ENCODE data around the gene OR5H15. TPM values are rescaled to one million over a fixed set of nuclear protein-coding genes. Genes with fewer than 3 reads are reported as not detected.
"Not testable (repeated sequence)": the region's sequence is repeated elsewhere in the genome, so short reads cannot be mapped to it uniquely, and the experiment has no call there.

The OR5H15 gene
- not detected for total RNA-seq

DNA sequence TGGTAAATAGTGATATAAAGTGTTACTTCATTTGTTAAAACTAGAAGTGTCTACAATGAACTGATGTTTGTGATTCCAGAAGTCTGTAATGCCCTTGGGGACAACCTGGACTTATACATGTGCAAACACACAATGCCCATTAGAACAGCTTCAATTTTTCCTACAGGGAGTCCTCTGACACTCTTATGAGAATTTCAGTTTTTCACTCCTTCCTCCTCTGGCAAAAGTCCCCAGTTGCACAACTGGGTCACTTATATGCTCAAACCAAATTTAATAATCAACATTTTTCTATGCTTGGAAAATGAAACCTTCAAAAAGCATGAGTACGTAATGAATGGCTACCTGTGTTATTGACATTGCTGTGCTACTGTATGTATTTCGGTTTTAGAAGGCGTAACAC, at the start of gene OR5H15:
Gene OR5H15, plus strand, starts transcription at position 301 of the 400 bp plus-strand sequence. CDS start 2,004 bp downstream, outside the sequence.
- in situ Hi-C loops (cut with MboI; ENCODE audit: low pct_ligation_motif_present in 1 of 4, low pct_unique_long_range_greater_than_20kb in 1 of 4, low sequenced_read_pairs in 3 of 4): no loop called here
- intact Hi-C loops (cut with DNase I; ENCODE audit: low total_unique reads): no loop called here
- no peaks in the 10 kb centered on the region for H3K27me3 ChIP-seq
- H3K4me1 ChIP-seq: no peaks in the 10 kb centered on the region
- no peak for DNase-seq
- H3K27ac ChIP-seq: no peak within 1 kb of the TSS
- H3K9me3 ChIP-seq: no peaks in the 10 kb centered on the region
- 91 to 95% methylated on average over 3 of the region's 3 CpGs for WGBS, 2 donors (ENCODE audit: low coverage in 1 of 2)
- no peaks in the 10 kb centered on the region for H3K36me3 ChIP-seq
- no peak within 1 kb of the TSS for H3K4me3 ChIP-seq
- TF ChIP-seq POLR2AphosphoS5 (IDR thresholded peaks at IDR 0.05) (no peak), EP300 (IDR thresholded peaks at IDR 0.05; ENCODE audit: low read depth) (no peak), POLR2A (IDR thresholded peaks at IDR 0.05) (no peak)
- TF ChIP-seq, protein P1, sequence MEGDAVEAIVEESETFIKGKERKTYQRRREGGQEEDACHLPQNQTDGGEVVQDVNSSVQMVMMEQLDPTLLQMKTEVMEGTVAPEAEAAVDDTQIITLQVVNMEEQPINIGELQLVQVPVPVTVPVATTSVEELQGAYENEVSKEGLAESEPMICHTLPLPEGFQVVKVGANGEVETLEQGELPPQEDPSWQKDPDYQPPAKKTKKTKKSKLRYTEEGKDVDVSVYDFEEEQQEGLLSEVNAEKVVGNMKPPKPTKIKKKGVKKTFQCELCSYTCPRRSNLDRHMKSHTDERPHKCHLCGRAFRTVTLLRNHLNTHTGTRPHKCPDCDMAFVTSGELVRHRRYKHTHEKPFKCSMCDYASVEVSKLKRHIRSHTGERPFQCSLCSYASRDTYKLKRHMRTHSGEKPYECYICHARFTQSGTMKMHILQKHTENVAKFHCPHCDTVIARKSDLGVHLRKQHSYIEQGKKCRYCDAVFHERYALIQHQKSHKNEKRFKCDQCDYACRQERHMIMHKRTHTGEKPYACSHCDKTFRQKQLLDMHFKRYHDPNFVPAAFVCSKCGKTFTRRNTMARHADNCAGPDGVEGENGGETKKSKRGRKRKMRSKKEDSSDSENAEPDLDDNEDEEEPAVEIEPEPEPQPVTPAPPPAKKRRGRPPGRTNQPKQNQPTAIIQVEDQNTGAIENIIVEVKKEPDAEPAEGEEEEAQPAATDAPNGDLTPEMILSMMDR (IDR thresholded peaks at IDR 0.05): no peak

DNA sequence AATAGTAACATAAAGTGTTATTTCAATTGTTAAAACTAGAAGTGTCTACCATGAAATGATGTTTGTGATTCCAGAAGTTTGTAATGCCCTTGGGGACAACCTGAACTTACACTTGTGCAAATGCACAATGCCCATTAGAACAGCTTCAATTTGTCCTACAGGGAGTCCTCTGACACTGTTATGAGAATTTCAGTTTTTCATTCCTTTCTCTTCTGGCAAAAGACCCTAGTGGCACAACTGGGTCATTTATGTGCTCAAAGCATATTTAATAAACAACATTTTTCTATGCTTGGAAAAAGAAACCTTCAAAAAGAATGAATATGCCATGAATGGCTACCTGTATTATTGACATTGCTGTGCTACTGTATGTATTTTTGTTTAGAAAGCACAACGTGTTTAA, 36.1 kb upstream of the OR5H15 start, which contains the start of gene OR5H1:
Gene OR5H1, plus strand, starts transcription at position 301 of the 400 bp plus-strand sequence. CDS start 1,977 bp downstream, outside the sequence.
- intact Hi-C loops (cut with DNase I; ENCODE audit: low total_unique reads): no loop called here
- in situ Hi-C loops (cut with MboI; ENCODE audit: low pct_ligation_motif_present in 1 of 4, low pct_unique_long_range_greater_than_20kb in 1 of 4, low sequenced_read_pairs in 3 of 4): no loop called here
- WGBS, 2 donors (ENCODE audit: low coverage in 1 of 2): 69 to 76% methylated on average over 1 of the region's 1 CpG

DNA sequence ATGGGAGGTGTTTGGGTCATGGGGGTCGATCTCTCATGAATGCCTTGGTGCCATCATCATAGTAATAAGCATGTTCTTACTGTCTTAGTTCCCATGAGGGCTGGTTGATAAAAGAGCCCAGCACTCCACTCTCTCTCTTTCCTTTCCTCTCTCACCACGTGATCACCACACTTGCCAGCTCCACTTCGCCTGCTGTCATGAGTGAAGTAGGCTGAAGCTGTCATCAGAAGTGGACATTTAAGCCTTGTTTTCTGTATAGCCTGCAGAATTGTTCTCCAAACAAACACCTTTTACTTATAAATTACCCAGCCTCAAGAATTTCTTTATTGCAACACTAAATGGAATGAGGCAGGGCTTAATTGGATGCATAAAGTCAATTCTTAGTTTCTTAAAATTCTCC, 29.9 kb upstream of the OR5H15 start:
- in situ Hi-C loops (cut with MboI; ENCODE audit: low pct_ligation_motif_present in 1 of 4, low pct_unique_long_range_greater_than_20kb in 1 of 4, low sequenced_read_pairs in 3 of 4) (no loop called here), intact Hi-C loops (cut with DNase I; ENCODE audit: low total_unique reads) (no loop called here)
- no peak overlapping the region for H3K27ac ChIP-seq
- TF ChIP-seq, protein P1 (IDR thresholded peaks at IDR 0.05): no peak
- no peak for TF ChIP-seq POLR2AphosphoS5 (IDR thresholded peaks at IDR 0.05)
- no peak for TF ChIP-seq POLR2A (IDR thresholded peaks at IDR 0.05)
- no peak for TF ChIP-seq EP300 (IDR thresholded peaks at IDR 0.05; ENCODE audit: low read depth)
- no peaks in the 10 kb centered on the region for H3K36me3 ChIP-seq
- no peaks in the 10 kb centered on the region for H3K9me3 ChIP-seq
- no peaks in the 10 kb centered on the region for H3K4me1 ChIP-seq
- DNase-seq: no peak
- no peak overlapping the region for H3K4me3 ChIP-seq
- H3K27me3 ChIP-seq: no peaks in the 10 kb centered on the region
- WGBS, 2 donors (ENCODE audit: low coverage in 1 of 2): 51 to 61% methylated on average over 2 to 3 of the region's 3 CpGs

More for the DNA sequence above, 36.1 kb upstream of the OR5H15 start, which contains the start of gene OR5H1:
- DNase-seq: no peak
- Histone ChIP-seq H3K9me3 (no peaks in the 10 kb centered on the region), H3K4me1 (no peaks in the 10 kb centered on the region), H3K27me3 (no peaks in the 10 kb centered on the region), H3K36me3 (no peaks in the 10 kb centered on the region), H3K4me3 (no peak within 1 kb of the TSS), H3K27ac (no peak within 1 kb of the TSS)
- TF ChIP-seq EP300 (IDR thresholded peaks at IDR 0.05; ENCODE audit: low read depth) (no peak), POLR2AphosphoS5 (IDR thresholded peaks at IDR 0.05) (no peak), POLR2A (IDR thresholded peaks at IDR 0.05) (no peak)
- TF ChIP-seq, protein P1 (IDR thresholded peaks at IDR 0.05): no peak

DNA sequence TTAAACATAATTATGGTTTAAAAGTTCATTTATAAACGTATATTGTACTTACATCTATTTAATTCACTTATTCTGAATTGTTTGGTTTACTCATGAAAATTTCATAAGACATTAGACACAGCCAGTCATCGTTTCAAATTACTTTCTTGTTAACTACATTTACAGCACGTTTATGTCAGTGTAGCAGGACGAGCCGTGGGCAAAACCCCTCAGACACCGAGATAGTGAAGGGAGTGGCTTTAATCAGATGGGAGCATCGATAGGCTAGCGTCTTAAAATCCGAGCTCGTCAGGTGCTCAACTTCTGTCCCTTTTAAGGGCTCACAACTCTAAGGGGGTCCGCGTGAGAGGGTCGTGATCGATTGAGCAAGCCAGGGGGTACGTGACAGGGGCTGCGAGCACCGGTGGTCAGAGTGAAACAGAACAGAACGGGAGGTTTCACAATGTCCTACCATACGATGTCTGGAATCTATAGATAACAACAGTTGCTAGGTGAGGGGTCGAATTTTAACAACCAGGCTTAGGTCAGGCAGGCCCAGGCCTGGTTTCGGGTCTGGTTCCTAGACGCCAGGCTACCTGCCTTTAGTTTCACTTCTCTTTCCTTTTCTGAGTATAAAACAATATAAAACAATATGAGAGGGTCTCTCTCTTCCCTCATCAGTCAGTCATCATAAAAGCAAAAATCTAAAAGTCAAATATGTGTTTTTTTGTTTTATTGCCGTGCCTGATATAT, 28.5 kb upstream of the OR5H15 start:
- H3K4me1 ChIP-seq; H3K4me3 ChIP-seq; H3K9me3 ChIP-seq; in situ Hi-C loops (cut with MboI; ENCODE audit: low pct_ligation_motif_present in 1 of 4, low pct_unique_long_range_greater_than_20kb in 1 of 4, low sequenced_read_pairs in 3 of 4); H3K36me3 ChIP-seq; H3K27ac ChIP-seq; intact Hi-C loops (cut with DNase I; ENCODE audit: low total_unique reads); DNase-seq; H3K27me3 ChIP-seq: not testable (repeated sequence)
- 74 to 75% methylated on average over 16 to 23 of the region's 23 CpGs for WGBS, 2 donors (ENCODE audit: low coverage in 1 of 2)

Data from transverse colon (tissue), 4 donors.